Trophoblast cell (in vitro differentiated cells and primary cell): ENCODE measurements around the gene EFHC2.

Source experiments
- DNase-seq, 2 donors: peaks; one replicate each; pipeline ENCODE4 v3.0.0-alpha.2; 2016
- H2AFZ ChIP-seq: 2 replicates; pipeline ENCODE4 v1.6.1; 2013; ENCODE audit warnings: low read length, moderate library complexity, mild to moderate bottlenecking; ENCODE audit not compliant: insufficient read depth, poor library complexity
- H2AK5ac ChIP-seq: 2 replicates; pipeline ENCODE4 v1.6.1; 2013; ENCODE audit warnings: mild to moderate bottlenecking, low read length
- H2BK120ac ChIP-seq: 2 replicates; pipeline ENCODE4 v1.6.1; 2013; ENCODE audit warnings: low read length, mild to moderate bottlenecking, moderate library complexity; ENCODE audit not compliant: insufficient read depth, poor library complexity
- H2BK12ac ChIP-seq: 2 replicates; pipeline ENCODE4 v1.6.1; 2013; ENCODE audit warnings: mild to moderate bottlenecking, low read length, moderate library complexity
- H2BK5ac ChIP-seq: 2 replicates; pipeline ENCODE4 v1.6.1; 2013; ENCODE audit warnings: low read length, low read depth, moderate library complexity, mild to moderate bottlenecking; ENCODE audit not compliant: poor library complexity
- H3K14ac ChIP-seq: 2 replicates; pipeline ENCODE4 v1.6.1; 2013; ENCODE audit warnings: mild to moderate bottlenecking, low read length
- H3K18ac ChIP-seq: 2 replicates; pipeline ENCODE4 v1.6.1; 2013; ENCODE audit warnings: mild to moderate bottlenecking, low read length
- H3K23ac ChIP-seq: 2 replicates; pipeline ENCODE4 v1.6.1; 2013; ENCODE audit warnings: low read length
- H3K27ac ChIP-seq: 2 replicates; pipeline ENCODE4 v1.5.1; 2013; ENCODE audit warnings: low read depth, mild to moderate bottlenecking, inconsistent platforms, low read length, moderate library complexity
- H3K27me3 ChIP-seq: 2 replicates; pipeline ENCODE4 v1.6.1; 2013; ENCODE audit warnings: inconsistent platforms, mild to moderate bottlenecking, low read length, moderate library complexity; ENCODE audit not compliant: insufficient read depth
- H3K36me3 ChIP-seq, 2 experiments: 1 replicate in 1 of 2; 2 replicates in 1 of 2; pipeline ENCODE4 v1.6.1; 2013; ENCODE audit warnings: low read length in 2 of 2, mild to moderate bottlenecking in 2 of 2, moderate library complexity in 1 of 2; ENCODE audit not compliant: insufficient read depth in 2 of 2, control insufficient read depth in 1 of 2
- H3K4ac ChIP-seq: 2 replicates; pipeline ENCODE4 v1.6.1; 2013; ENCODE audit warnings: low read depth, mild to moderate bottlenecking, low read length, moderate library complexity
- H3K4me1 ChIP-seq, 2 experiments: 1 replicate in 1 of 2; 2 replicates in 1 of 2; pipeline ENCODE4 v1.6.1; 2013; ENCODE audit warnings: low read length in 2 of 2, mild to moderate bottlenecking in 2 of 2, moderate library complexity in 1 of 2; ENCODE audit not compliant: insufficient read depth in 2 of 2, control insufficient read depth in 1 of 2
- H3K4me2 ChIP-seq: 2 replicates; pipeline ENCODE4 v1.6.1; 2013; ENCODE audit warnings: inconsistent platforms, mild to moderate bottlenecking, low read length, moderate library complexity
- H3K4me3 ChIP-seq: 2 replicates; pipeline ENCODE4 v1.5.1; 2013; ENCODE audit warnings: mild to moderate bottlenecking, low read depth, low read length, inconsistent platforms
- H3K79me1 ChIP-seq: one replicate; pipeline ENCODE4 v1.6.1; 2013; ENCODE audit warnings: low read length
- H3K79me2 ChIP-seq: 2 replicates; pipeline ENCODE4 v1.6.1; 2013; ENCODE audit warnings: low read length, mild to moderate bottlenecking; ENCODE audit not compliant: control insufficient read depth, insufficient read depth, poor library complexity
- H3K9ac ChIP-seq: 2 replicates; pipeline ENCODE4 v1.6.1; 2013; ENCODE audit warnings: mild to moderate bottlenecking, low read length
- H3K9me3 ChIP-seq: 2 replicates; pipeline ENCODE4 v1.6.1; 2013; ENCODE audit warnings: low read depth, mild to moderate bottlenecking, control low read depth, inconsistent platforms, low read length; ENCODE audit not compliant: insufficient read depth
- H4K12ac ChIP-seq: 2 replicates; pipeline ENCODE4 v1.6.1; 2013; ENCODE audit warnings: low read depth, mild to moderate bottlenecking, low read length, moderate library complexity
- H4K8ac ChIP-seq: 2 replicates; pipeline ENCODE4 v1.6.1; 2013; ENCODE audit warnings: low read depth, mild to moderate bottlenecking, low read length, moderate library complexity
- H4K91ac ChIP-seq: one replicate; pipeline ENCODE4 v1.6.1; 2013; ENCODE audit warnings: low read depth, mild to moderate bottlenecking, low read length, moderate library complexity
- WGBS: extraction: QIAGEN DNeasy Blood & Tissue Kit; methylation state at CpG from one replicate; pipeline ENCODE4 v1.1.7; 2013; ENCODE audit warnings: missing lambda C conversion rate; ENCODE audit not compliant: insufficient read length, insufficient coverage; ENCODE audit errors: extremely low coverage; 5-methylcytosine and 5-hydroxymethylcytosine counted together

Gene EFHC2

DNA sequence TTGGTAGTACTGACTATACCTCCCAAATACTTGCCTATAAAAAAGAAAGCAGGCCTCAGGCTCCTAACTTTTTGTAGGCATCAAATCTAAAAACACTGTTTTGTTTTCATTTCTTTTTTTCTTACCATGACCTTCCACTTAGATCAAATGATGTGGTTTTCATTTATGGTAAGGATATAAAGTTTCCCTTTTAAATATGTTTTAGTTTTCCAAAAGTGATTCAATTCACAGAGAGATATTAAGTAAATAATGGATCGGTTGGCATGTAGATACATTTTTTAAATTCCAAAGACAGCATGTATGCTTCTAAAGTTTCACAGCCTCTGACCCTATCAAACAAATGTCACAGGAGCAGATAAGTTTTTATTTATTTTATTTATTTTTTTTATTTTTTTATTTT is 23.9 kb downstream of the EFHC2 start:
- no peak overlapping the region for H3K4ac ChIP-seq
- no peak overlapping the region for H2BK120ac ChIP-seq
- no peak overlapping the region for H2AFZ ChIP-seq
- no peak overlapping the region for H3K18ac ChIP-seq
- no peak overlapping the region for H2BK5ac ChIP-seq
- H2BK12ac ChIP-seq, result no peak overlapping the region
- no peaks in the 10 kb centered on the region for H3K79me2 ChIP-seq
- no peak overlapping the region for H3K4me2 ChIP-seq
- no peak overlapping the region for H3K9ac ChIP-seq
- H3K79me1 ChIP-seq, result no peaks in the 10 kb centered on the region
- H3K27ac ChIP-seq, result no peak overlapping the region
- no peak overlapping the region for H3K23ac ChIP-seq
- H4K12ac ChIP-seq, result no peak overlapping the region
- H3K36me3 ChIP-seq, result no peaks in the 10 kb centered on the region
- H3K9me3 ChIP-seq, result no peaks in the 10 kb centered on the region
- H4K8ac ChIP-seq, result no peak overlapping the region
- H4K91ac ChIP-seq, result no peak overlapping the region
- WGBS, result no CpG with 5 or more reads among the region's 1 CpG
- H3K4me3 ChIP-seq, result no peak overlapping the region
- no peak overlapping the region for H3K14ac ChIP-seq
- no peaks in the 10 kb centered on the region for H3K27me3 ChIP-seq
- H3K4me1 ChIP-seq, result no peaks in the 10 kb centered on the region
- H2AK5ac ChIP-seq, result no peak overlapping the region
- DNase-seq, result no peak

GRCh38 chrX:44317181-44317580 is 26.3 kb downstream of the EFHC2 start:
- Histone ChIP-seq H2BK12ac (no peak overlapping the region), H3K4ac (no peak overlapping the region), H3K4me3 (no peak overlapping the region), H4K12ac (no peak overlapping the region), H3K14ac (no peak overlapping the region), H3K18ac (no peak overlapping the region), H3K4me2 (no peak overlapping the region), H3K79me2 (no peaks in the 10 kb centered on the region), H3K23ac (no peak overlapping the region), H3K27ac (no peak overlapping the region), H2AK5ac (no peak overlapping the region), H3K9ac (no peak overlapping the region), H3K9me3 (no peaks in the 10 kb centered on the region), H3K27me3 (no peaks in the 10 kb centered on the region), H2AFZ (no peak overlapping the region), H3K4me1 (peaks cover 0 to 2% of the 10 kb centered on the region in 2 experiments), H2BK120ac (no peak overlapping the region), H3K79me1 (no peaks in the 10 kb centered on the region), H4K8ac (no peak overlapping the region), H2BK5ac (no peak overlapping the region), H4K91ac (no peak overlapping the region), H3K36me3 (no peaks in the 10 kb centered on the region)
- no peak for DNase-seq
- WGBS, result no CpG with 5 or more reads among the region's 2 CpGs

DNA sequence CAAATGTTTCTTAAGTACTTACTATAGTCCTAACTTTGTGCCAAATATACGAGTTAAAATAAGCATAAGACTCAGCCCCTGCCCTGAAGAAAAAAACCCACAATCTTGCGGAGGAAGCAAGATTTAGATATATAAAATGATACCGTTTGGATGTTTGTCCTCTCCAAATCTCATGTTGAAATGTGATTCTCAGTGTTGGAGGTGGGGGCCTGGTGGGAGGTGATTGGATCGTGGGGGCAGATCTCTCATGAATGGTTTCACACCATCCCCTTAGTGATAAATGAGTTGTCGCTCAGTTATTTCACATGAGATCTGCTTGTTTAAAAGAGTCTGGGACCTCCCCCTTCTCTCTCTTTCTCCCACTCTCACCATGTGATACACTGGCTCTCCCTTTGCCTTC is 28.7 kb downstream of the EFHC2 start:
- Histone ChIP-seq H3K36me3 (no peaks in the 10 kb centered on the region), H2BK12ac (no peak overlapping the region), H2AK5ac (no peak overlapping the region), H4K8ac (no peak overlapping the region), H3K9me3 (no peaks in the 10 kb centered on the region), H3K4ac (no peak overlapping the region), H3K23ac (no peak overlapping the region), H3K79me1 (no peaks in the 10 kb centered on the region), H3K9ac (no peak overlapping the region), H3K4me3 (no peak overlapping the region), H3K4me2 (no peak overlapping the region), H3K4me1 (peaks cover 0 to 2% of the 10 kb centered on the region in 2 experiments), H3K27me3 (no peaks in the 10 kb centered on the region), H2AFZ (no peak overlapping the region), H3K27ac (no peak overlapping the region), H3K14ac (no peak overlapping the region), H2BK120ac (no peak overlapping the region), H4K91ac (no peak overlapping the region), H2BK5ac (no peak overlapping the region), H3K79me2 (no peaks in the 10 kb centered on the region), H4K12ac (no peak overlapping the region), H3K18ac (no peak overlapping the region)
- WGBS, result no CpG with 5 or more reads among the region's 5 CpGs
- DNase-seq, result no peak

DNA sequence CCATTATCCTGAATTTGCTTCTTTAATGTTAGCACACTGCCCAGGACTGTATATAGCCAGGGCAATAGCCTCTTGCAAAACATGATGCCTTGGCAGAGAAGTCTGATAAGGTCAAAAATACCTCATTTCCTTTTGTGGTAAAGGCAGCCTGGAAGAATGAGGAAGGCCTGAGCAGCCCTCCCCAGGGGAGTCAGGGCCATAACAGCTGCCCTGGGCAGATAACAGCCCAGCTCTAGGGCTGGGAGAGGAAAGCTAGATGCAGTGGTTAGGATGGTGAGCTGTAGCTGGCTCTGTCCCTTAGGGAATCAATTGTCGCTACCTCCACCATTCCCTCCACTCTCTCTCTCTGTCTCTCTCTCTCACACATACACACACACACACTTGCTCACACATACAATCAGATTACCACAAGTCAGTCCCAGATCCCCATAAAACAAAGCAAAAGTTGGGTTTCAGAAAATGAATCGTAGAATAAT is 29.2 kb downstream of the EFHC2 start:
- H2BK120ac ChIP-seq, result no peak overlapping the region
- peak; percentile 33 to 69 for DNase-seq
- H2BK5ac ChIP-seq, result no peak overlapping the region
- H3K9ac ChIP-seq, result no peak overlapping the region
- H3K4ac ChIP-seq, result no peak overlapping the region
- no peaks in the 10 kb centered on the region for H3K79me2 ChIP-seq
- H2AFZ ChIP-seq, result no peak overlapping the region
- H3K27ac ChIP-seq, result no peak overlapping the region
- no peak overlapping the region for H3K4me2 ChIP-seq
- no peak overlapping the region for H4K12ac ChIP-seq
- no peaks in the 10 kb centered on the region for H3K9me3 ChIP-seq
- WGBS, result no CpG with 5 or more reads among the region's 2 CpGs
- peaks cover 0 to 2% of the 10 kb centered on the region in 2 experiments for H3K4me1 ChIP-seq
- no peak overlapping the region for H4K91ac ChIP-seq
- H3K27me3 ChIP-seq, result no peaks in the 10 kb centered on the region
- H2BK12ac ChIP-seq, result no peak overlapping the region
- H3K18ac ChIP-seq, result no peak overlapping the region
- H3K4me3 ChIP-seq, result no peak overlapping the region
- H3K14ac ChIP-seq, result no peak overlapping the region
- H4K8ac ChIP-seq, result no peak overlapping the region
- H2AK5ac ChIP-seq, result no peak overlapping the region
- H3K23ac ChIP-seq, result no peak overlapping the region
- H3K36me3 ChIP-seq, result no peaks in the 10 kb centered on the region
- no peaks in the 10 kb centered on the region for H3K79me1 ChIP-seq
